HK-2 (cell line): ENCODE measurements around the gene DNAJB2.
"Not testable (repeated sequence)": the region's sequence is repeated elsewhere in the genome, so short reads cannot be mapped to it uniquely, and the experiment has no call there.

Experiments
- DNase-seq: peaks from one replicate; pipeline ENCODE4 v3.0.0-alpha.2; 2018; ENCODE audit not compliant: unreplicated experiment

DNAJB2 gene

DNA sequence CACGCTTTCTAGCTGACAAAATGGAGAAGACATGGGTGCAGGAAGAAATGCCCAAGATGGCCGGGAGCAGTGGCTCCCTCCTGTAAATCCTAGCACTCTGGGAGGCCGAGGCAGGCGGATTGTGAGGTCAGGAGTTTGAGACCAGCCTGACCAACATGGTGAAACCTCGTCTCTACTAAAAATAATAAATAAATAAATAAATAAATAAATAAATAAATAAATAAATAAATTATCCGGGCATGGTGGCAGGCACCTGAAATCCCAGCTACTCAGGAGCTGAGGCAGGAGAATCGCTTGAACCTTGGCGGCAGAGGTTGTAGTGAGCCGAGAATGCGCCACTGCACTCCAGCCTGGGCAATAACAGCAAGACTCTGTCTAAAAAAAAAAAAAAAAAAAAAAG lies 20.2 kb upstream of the DNAJB2 start:
- DNase-seq = not testable (repeated sequence)

DNA sequence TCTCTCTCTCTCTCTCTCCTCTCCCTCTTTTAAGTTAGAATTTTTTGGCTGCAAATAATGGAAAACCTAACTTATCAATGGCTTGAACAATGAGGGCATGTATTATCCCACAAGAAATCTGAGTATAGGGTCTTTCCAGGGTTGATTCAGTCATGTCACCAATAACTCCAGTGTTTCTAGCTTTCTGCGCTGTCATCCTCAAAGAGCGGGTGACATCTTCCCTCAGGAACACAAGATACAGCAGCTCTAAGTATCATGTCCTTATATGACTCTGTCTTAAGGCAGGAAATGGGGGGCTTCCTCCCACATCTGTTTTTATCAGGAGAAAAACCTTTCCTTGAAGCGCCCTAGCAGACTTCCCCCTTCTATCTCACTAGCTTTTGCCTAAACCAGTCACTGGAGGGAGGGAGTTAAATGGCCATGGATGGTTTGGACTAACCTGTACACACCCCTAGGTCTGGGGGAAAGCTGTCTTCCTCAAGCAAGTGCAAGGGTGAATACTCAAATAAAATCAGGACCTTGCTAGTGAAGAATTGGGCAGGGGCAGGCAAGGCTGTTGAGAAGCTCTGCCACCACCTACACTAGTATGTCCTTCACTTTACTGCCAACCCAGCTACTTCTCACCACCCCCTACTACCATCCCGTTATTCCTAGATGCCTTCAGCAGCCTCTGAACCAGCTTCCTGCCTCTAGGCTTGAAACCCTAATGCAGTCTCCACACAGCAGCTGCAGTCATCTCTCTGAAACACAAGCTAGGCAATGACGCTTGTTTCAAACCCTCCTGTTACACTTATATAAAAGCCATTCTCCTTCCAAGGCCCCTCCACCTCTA lies 17.9 kb upstream of the DNAJB2 start:
- no peak for DNase-seq

DNA sequence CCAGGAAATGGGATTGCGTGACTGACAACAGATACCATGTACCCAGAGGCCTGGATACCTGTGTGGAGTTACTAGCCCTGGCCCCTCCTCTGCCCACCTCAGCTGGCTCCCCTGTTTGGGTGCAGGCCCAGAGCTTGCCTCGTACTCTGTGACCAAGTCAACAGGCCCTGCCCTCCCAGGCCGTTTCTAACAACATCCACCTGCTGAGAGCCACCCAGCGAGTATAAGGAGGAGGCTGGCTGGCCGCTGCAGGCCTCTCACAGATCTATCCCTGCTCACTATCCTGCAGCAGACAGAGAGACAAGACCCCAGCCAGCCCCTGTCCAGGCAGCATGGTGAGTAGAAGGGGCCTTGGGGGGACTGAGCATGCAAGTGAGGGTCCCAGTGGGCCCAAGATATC lies 12.9 kb upstream of the DNAJB2 start:
- no peak for DNase-seq

DNA sequence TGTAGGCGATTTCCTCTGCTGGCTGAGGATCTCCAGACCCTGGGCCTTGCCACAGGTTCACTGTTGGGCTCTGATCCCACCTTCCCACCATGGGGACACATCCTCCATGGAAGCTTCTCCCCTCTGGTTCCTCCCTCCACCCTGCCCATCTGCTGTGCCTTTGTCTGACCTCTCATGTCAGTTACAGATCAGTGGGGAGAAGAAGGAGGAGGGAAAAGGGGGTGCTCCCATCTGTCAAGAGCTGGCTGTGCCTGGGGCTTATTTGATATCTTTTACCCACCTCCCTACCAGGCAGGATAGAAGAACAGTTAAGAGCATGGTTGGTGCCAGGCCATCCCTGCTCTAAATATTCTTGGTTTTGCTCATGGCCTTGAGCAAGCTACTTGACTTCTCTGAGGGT lies 12.3 kb upstream of the DNAJB2 start:
- no peak for DNase-seq

DNA sequence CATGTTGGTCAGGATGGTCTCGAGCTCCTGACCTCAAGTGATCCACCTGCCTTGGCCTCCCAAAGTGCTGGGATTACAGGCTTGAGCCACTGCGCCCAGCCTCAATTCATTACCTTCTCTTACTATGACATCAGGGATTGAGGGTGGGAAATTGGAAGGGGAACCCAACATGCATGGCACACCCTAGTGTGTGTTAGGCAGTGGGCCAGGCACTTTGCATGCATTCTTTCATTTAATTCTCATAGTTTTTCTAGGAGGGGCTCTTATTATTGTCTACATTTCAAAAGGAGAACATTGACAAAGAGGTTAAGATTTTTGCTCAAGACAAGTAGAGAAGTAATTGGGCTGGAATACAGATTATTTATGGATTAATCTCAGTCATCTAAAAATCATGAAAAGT lies 10.9 kb upstream of the DNAJB2 start:
- DNase-seq = no peak

DNA sequence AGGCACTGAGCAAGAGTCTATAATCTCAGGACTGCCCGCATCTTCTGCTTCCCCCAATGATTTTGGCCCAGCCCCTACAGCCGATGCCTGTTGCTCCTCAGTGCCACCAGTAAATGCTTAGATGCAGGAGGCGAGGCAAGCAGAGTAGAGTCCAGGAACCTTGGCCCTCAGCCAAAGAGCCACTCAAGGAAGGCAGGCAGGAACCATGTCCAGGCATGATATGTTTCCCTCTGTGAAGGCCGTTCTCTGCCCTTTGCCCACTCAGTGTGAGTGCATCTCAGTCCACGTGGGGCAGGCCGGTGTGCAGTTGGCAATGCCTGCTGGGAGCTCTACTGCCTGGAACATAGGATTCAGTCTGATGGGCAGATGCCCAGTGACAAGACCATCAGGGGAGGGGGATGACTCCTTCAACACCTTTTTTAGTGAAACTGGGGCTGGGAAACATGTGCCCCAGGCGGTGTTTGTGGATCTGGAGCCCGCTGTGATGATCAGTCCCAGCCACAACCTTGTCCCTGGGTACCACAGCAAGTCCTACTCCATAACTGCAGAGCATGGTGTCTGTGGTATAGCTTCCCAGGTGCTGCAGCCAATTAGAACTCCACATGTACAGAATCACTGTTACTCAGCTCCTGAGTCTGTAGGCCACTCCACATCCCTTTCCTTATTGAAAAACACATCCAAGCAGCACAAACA lies 9.7 kb upstream of the DNAJB2 start:
- no peak for DNase-seq

DNA sequence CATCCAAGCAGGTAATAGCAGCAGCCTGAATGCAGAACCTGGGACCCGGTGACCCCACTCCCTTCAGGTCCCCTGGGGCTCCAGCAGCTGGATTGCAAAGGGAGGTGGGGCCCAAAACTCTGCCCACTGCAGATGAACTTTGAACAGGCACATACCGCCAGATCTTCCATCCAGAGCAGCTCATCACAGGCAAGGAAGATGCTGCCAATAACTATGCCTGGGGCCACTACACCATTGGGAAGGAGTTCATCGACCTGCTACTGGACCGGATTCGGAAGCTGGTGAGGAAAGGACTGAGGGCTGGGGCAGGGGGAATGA lies 9.2 kb upstream of the DNAJB2 start:
- DNase-seq = no peak

DNA sequence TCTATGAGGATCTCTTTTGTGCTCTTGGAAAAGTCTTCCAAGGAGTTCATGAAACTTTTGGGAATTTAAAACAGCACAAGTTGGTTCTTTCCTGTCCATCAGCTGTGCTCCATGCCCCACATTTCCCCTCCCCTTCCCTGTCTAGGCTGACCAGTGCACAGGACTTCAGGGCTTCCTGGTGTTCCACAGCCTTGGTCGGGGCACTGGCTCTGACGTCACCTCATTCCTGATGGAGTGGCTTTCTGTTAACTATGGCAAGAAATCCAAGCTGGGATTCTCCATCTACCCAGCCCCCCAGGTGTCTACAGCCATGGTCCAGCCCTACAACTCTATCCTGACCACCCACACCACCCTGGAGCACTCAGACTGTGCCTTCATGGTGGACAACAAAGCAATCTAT lies 8.1 kb upstream of the DNAJB2 start:
- no peak for DNase-seq

DNA sequence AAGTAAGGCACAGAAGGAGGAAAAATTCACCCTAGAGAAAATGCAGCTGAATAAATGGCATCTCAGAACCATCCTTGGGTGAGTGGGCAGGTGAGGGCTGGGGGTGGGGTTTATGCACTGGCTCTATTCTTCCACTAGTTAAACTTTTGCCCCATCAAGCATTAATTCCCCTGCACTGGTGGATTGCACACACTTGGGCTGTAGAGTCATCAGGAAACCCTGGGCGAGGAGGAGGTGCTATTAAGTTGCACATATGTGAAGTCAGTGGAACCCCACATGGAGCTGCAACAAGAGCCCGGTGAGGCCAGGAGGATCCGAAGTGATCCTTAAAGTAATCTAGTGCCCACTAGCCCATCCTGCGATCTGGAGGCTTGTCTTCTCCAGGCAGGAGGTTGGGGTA lies 6.8 kb upstream of the DNAJB2 start:
- no peak for DNase-seq

DNA sequence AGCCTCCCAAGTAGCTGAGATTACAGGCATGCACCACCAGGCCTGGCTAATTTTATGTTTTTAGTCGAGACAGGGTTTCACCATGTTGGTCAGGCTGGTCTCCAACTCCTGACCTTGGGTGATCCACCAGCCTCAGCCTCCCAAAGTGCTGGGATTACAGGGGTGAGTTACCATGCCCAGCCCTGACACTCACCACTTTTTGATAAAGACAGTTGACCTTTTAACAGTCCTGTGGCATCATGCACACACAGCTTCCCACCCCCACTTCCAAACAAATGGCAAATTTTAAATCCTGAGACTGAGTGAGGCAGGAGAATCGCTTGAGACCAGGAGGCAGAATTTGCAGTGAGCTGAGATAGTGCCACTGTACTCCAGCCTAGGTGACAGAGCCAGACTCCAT lies 6.2 kb upstream of the DNAJB2 start:
- no peak for DNase-seq

DNA sequence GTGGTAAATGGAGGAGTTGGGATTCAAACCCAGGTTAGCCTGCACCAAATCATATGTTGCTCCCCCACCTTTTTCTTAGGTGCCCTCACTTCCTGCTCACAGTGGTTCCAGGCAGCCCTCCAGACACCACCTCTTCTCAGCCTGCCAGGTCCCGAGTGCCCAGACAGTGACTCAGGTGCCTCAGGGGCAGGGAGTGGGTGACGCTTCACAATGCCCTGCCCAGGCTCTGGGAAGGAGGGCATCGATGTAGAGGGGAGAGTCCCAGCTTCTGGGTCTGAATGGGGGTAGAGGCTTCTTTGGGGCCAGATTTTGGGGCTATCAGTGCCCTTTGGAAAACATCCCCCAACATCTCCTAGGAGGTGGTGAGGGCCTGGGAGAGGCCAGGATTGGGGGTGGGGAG lies 5.2 kb upstream of the DNAJB2 start:
- peak; percentile 88 for DNase-seq

DNA sequence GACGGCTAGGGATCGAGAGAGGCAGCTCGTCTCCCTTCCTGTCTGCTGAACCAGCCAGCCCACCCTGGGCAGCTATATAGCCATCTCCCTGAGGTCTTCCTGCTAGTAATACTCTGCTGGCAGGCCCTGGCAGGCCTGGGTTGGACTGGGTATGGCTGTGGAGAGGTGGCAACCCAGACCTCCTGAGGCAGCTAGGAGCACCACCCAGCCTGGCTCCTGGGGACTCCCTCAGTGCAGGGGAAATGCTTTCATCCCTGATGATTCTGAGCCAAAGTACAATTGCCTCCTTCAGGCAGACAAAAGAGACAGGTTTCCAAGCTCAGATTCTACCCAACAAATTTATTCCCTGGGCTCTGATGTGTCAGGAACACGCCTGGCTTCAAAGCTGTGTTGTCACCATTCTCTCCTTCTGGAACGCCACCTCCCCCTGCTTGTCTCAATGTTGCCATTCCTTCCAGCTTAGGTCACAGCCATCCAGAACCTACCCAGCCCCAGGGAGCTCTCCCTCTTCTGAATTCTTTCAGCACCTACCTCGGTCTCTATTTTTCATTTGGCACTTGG lies 4.7 kb upstream of the DNAJB2 start:
- DNase-seq = peak; percentile 83

DNA sequence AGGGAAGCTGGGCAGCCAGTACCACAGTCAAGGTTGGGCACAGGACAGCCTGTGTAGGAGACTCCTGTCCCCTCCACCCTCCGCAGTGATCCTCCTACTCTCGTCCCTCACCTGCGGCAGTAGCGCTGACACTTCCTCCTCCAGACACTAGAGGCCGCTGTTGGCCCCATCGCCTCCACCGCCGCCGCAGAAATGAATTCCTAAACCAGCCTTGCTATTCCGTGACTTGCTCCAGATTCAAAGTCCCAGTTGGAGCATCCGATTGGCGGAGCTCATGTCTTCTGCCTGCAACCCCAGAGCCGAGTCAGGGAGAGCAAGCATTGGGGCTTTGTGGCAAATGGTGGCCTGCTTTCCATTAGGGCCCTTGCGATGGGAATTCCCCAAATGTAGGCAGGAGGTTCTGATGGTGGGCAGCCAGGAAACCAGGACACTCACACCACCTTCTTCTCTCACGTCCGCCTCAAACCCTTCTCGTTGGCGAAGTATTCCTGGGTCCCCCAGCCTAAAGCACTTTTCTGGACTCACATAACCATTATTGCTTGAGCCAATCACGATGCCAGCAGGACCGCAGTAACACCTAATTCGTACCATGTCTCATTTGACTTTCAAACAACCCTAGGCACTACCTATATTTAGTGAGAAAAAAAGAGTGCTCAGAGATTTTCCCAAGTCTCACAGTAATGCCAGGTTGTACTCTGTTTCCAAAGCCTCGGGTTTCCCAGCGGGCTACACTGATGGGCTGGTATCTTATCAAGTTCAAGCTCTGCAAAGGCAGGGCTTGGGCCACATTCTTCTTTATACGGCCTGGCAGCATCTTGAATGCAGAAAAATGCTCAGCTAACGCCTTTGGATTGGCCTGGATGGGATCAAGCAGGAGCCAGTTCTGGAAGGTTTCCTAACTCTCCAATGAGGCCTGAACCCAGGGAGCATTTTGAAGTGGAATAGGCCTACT lies 1.2 kb upstream of the DNAJB2 start:
- DNase-seq = peak; percentile 89

DNA sequence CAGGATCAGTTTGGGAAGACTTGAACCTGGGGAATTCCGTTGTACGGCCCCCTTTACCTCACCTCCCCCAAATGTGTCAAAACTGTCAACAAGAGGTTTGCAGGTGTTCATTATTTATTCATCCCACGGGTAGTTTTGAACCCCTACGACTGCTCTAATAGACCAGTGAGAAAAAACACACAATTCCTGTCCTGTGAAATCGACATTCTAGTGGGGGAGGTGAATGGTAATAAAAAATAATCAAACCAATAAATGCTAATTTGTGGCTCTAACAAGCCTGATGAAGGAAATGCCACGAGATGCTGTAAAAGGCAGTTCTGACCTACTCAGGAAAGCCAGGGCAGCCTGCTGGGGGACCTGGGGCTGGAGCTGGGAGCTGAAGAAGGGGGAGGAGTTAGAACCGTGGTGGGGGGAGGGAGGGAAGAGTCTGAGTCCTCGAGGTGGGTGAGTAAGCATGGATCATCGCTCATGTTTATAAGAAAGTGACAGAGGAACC lies 463 bp upstream of the DNAJB2 start:
- DNase-seq = no peak

DNA sequence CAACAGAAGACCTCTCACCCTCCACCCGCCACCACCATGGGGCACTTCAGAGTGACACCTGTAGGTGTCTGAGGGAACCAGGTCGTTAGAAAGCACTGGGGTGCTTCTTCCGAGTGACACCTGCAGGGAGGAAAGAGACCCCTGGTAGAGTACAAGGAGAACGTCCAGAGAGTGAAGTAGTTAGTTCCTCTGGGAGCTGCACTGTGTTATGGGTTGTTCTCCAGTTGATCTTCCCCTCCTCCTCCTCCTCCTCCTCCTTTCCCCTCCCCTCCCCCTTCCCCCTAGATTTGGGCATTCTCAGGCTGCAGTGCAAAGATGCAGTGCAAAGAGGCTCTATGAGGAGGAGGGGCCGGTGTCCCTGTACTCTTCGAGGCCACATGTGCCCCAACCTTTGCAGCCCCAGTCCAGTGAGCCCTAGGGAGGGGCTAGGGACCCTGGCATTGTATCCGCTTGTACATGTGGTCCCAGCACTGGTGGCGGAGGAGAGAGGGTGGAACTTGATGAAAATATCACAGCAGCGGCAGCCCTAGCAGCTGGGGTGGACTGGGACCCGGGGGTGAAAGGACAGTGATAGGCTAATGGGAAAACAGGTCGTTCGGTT lies 850 bp downstream of the DNAJB2 start:
- no peak for DNase-seq

DNA sequence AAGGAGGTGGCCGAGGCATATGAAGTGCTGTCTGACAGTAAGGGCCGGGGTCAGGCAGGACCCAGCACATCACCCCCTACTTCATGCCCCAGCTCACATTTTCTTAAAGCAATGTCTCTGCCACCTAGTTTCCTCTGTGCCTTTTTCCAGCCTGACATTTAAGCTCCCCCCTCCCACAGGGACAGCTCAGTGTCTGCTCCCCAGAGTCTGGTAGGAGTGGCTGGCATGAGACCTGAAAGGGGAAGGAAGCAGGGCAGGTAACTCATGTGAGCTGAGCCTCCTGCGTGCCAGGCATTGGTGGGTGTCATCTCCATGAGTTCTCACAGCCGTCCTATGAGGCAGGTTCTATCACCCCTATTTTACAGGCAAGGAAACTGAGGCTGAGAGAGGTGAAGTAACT lies 1.5 kb downstream of the DNAJB2 start:
- no peak for DNase-seq

DNA sequence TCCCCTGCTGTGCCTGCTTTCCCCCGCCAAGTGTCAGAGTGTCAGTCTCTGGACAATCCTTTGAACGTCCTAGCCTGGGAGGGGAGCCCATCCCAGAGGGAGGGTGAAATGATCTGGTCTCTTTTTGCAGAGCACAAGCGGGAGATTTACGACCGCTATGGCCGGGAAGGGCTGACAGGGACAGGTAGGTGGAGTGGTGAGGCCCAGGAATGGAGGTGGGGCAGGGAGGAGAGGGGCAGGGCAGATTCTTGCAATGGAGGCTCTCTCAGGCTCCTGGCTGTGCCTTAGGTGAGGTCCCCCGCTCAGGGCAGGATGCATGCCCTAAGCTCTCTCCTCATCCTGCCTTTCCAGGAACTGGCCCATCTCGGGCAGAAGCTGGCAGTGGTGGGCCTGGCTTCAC lies 2.4 kb downstream of the DNAJB2 start:
- no peak for DNase-seq

DNA sequence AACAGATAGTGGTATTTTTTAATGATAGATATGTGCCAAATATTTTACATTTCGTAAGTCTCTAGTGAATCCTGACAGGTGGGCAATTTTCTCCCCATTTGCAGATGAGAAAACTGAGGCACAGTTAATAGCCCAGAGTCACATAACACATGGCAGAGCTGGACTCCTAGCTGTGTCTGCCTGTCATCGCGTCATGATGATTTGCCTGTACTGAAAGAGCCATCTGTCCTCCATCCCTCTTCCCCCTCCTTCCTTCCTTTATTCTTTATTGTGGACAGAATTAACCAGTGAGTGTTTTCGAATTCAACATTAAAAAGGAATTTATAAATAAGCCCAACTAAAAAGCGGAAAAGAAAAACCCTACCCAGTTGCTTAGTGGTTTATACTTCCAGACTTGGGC lies 3.2 kb downstream of the DNAJB2 start:
- DNase-seq = no peak

DNA sequence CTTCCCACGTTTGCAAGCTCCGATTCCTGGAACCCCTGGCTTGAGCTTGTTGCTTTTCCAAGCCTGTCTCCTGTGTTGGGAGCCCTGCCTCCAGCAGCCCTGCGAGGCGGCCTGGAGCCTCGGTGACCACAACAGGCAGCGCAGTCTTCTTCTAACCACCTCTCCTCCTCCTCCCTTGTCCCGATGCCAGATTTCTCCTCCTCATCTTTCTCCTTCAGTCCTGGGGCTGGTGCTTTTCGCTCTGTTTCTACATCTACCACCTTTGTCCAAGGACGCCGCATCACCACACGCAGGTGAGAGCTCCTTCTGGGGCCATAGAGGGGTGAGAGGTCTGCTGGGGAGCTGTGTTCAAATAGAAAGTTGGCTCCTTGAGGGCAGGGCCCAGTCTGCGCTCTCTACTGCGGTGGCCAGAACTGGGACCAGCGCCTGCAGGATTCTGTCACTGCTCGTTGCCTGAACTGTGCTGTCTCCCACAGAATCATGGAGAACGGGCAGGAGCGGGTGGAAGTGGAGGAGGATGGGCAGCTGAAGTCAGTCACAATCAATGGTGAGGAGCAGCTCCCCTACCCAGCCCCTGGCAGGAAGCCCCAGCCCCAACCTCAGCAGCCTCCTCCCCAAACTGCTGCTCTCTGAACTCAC lies 3.9 kb downstream of the DNAJB2 start:
- no peak for DNase-seq

DNA sequence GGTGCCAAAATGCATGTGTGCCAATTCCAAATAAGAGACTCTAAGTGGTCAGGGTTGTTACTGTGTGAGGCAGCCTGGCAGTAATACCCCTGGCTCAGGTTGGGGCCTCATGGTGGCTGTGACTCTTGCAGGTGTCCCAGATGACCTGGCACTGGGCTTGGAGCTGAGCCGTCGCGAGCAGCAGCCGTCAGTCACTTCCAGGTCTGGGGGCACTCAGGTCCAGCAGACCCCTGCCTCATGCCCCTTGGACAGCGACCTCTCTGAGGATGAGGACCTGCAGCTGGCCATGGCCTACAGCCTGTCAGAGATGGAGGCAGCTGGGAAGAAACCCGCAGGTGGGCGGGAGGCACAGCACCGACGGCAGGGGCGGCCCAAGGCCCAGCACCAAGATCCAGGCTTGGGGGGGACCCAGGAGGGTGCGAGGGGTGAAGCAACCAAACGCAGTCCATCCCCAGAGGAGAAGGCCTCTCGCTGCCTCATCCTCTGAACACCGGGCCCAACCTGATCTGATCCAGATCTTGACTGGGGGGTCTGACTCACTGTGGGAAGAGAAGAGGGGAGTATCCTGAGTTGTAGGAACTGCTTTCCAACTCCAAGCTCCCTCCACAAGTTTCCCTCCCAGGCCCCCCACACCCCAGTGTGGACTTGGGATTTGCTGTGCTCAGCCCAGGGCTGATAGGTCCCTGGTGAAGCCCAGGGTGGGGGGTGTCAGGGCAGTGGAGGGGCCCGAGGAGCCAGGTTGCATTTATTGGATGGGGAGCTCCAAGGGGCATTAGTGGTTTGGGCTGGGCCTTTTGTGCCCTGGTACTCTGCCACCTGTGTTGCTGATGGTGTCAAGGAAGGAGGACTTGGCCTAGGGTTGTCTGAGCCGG lies 5.6 kb downstream of the DNAJB2 start:
- DNase-seq = no peak
